ENCODE results near the gene DCAF10. TPM values are rescaled to one million over a fixed set of nuclear protein-coding genes. Genes with fewer than 3 reads are reported as not detected.

The DCAF10 gene
- total and polyA plus RNA-seq, 4 donors = 9.7 to 22.2 (median 15.3) TPM

- H3K27ac ChIP-seq (ENCODE audit: low read depth in 1 of 2, low read length in 2 of 2) = no peak overlapping the region
- TF ChIP-seq FOXA1 (IDR thresholded peaks at IDR 0.05) (no peak), JUND (IDR thresholded peaks at IDR 0.05) (no peak), SP1 (IDR thresholded peaks at IDR 0.05) (no peak), YY1 (IDR thresholded peaks at IDR 0.05) (no peak), HNF4G (IDR thresholded peaks at IDR 0.05) (no peak), CTCF (IDR thresholded peaks at IDR 0.05; ENCODE audit: low read depth, low read length, missing input control) (no peak), GABPA (IDR thresholded peaks at IDR 0.05 in 1 of 2, conservative IDR thresholded peaks at IDR 0.05 in 1 of 2) (no peak), NR2F2 (IDR thresholded peaks at IDR 0.05) (no peak), MAX (IDR thresholded peaks at IDR 0.05) (no peak), RXRA (IDR thresholded peaks at IDR 0.05) (no peak), ZBTB33 (IDR thresholded peaks at IDR 0.05) (no peak), EGR1 (IDR thresholded peaks at IDR 0.05; ENCODE audit: low read depth in 2 of 2) (no peak), TAF1 (conservative IDR thresholded peaks at IDR 0.05) (no peak), RAD21 (IDR thresholded peaks at IDR 0.05) (no peak)
- TF ChIP-seq, protein P1, sequence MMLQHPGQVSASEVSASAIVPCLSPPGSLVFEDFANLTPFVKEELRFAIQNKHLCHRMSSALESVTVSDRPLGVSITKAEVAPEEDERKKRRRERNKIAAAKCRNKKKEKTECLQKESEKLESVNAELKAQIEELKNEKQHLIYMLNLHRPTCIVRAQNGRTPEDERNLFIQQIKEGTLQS (IDR thresholded peaks at IDR 0.05) = no peak
- no peaks in the 10 kb centered on the region for H3K9me3 ChIP-seq (ENCODE audit: control insufficient read depth in 4 of 4, low read length in 3 of 4)
- peaks cover 0 to 5% (median 0%) of the 10 kb centered on the region in 4 donors for H3K36me3 ChIP-seq (ENCODE audit: control insufficient read depth in 4 of 4, insufficient read depth in 3 of 4, low read depth in 1 of 4, low read length in 3 of 4)
- H3K27me3 ChIP-seq (ENCODE audit: control insufficient read depth in 4 of 4, insufficient read depth in 4 of 4, low read length in 3 of 4) = no peaks in the 10 kb centered on the region
- no peak overlapping the region for H3K4me3 ChIP-seq (ENCODE audit: low read depth in 1 of 3, low read length in 3 of 3)
- no peaks in the 10 kb centered on the region for H3K4me1 ChIP-seq (ENCODE audit: control insufficient read depth in 4 of 4, insufficient read depth in 4 of 4, low read length in 3 of 4)
- WGBS = 81% methylated on average over 5 of the region's 5 CpGs
- DNase-seq (ENCODE audit: low spot score) = no peak
- no peak overlapping the region for H3K9ac ChIP-seq (ENCODE audit: low read depth in 1 of 2, low read length in 2 of 2)
Observed at GRCh38 chr9:37870799-37871176, 70.2 kb downstream of the DCAF10 start.

GRCh38 chr9:37873955-37874354 is 73.4 kb downstream of the DCAF10 start:
- Histone ChIP-seq H3K27ac (ENCODE audit: low read depth in 1 of 2, low read length in 2 of 2) (no peak overlapping the region), H3K27me3 (ENCODE audit: control insufficient read depth in 4 of 4, insufficient read depth in 4 of 4, low read length in 3 of 4) (no peaks in the 10 kb centered on the region), H3K4me3 (ENCODE audit: low read depth in 1 of 3, low read length in 3 of 3) (no peak overlapping the region), H3K9me3 (ENCODE audit: control insufficient read depth in 4 of 4, low read length in 3 of 4) (no peaks in the 10 kb centered on the region), H3K4me1 (ENCODE audit: control insufficient read depth in 4 of 4, insufficient read depth in 4 of 4, low read length in 3 of 4) (no peaks in the 10 kb centered on the region), H3K36me3 (ENCODE audit: control insufficient read depth in 4 of 4, insufficient read depth in 3 of 4, low read depth in 1 of 4, low read length in 3 of 4) (peaks cover 0 to 7% (median 0%) of the 10 kb centered on the region in 4 donors), H3K9ac (ENCODE audit: low read depth in 1 of 2, low read length in 2 of 2) (no peak overlapping the region)
- 99% methylated on average over 2 of the region's 2 CpGs for WGBS
- DNase-seq (ENCODE audit: low spot score) = no peak
- TF ChIP-seq YY1 (IDR thresholded peaks at IDR 0.05) (no peak), SP1 (IDR thresholded peaks at IDR 0.05) (no peak), FOXA1 (IDR thresholded peaks at IDR 0.05) (no peak), REST (IDR thresholded peaks at IDR 0.05) (no peak), EGR1 (IDR thresholded peaks at IDR 0.05; ENCODE audit: low read depth in 2 of 2) (no peak), CTCF (IDR thresholded peaks at IDR 0.05; ENCODE audit: low read depth, low read length, missing input control) (no peak), RAD21 (IDR thresholded peaks at IDR 0.05) (no peak), GABPA (IDR thresholded peaks at IDR 0.05 in 1 of 2, conservative IDR thresholded peaks at IDR 0.05 in 1 of 2) (no peak), JUND (IDR thresholded peaks at IDR 0.05) (no peak)

Data from liver (tissue), 9 donors.